ENCODE data around the gene UBTD1.
A peak's percentile ranks its signal among the peaks of the same experiment; 100 is the strongest.

Gene UBTD1

GRCh38 chr10:97498076-97498840 is 466 bp upstream of the UBTD1 start, which contains the start of gene MMS19:
TSS of gene MMS19 (minus strand) at chr10:97498422. CDS start at chr10:97498384, 38 bp downstream.
- peaks cover 15% of the 10 kb centered on the region for H3K36me3 ChIP-seq (ENCODE audit: insufficient read depth, insufficient read length, low read length)
- H3K9ac ChIP-seq (ENCODE audit: insufficient read length, low read depth) = peak within 1 kb of the TSS; percentile 94
- H3K9me3 ChIP-seq (ENCODE audit: insufficient read depth, low read length) = no peaks in the 10 kb centered on the region
- peak; percentile 94 for DNase-seq (ENCODE audit: low read depth, low spot score)
- no peak for TF ChIP-seq ZNF274 (IDR thresholded peaks at IDR 0.05; ENCODE audit: low read depth, low read length)
- no peak for TF ChIP-seq SUZ12 (IDR thresholded peaks at IDR 0.05; ENCODE audit: extremely low read depth, insufficient read depth, insufficient read length)
- peak; percentile 36 for TF ChIP-seq YY1 (IDR thresholded peaks at IDR 0.05; ENCODE audit: insufficient read depth, insufficient read length)
- H3K4me3 ChIP-seq (ENCODE audit: insufficient read length, low read depth) = peak within 1 kb of the TSS; percentile 93
- H3K4me1 ChIP-seq (ENCODE audit: insufficient read depth, insufficient read length) = peaks cover 5% of the 10 kb centered on the region
- peaks cover 28% of the 10 kb centered on the region for H3K27me3 ChIP-seq (ENCODE audit: insufficient read depth, insufficient read length)

GRCh38 chr10:97499561-97500296 is 1.0 kb downstream of the UBTD1 start:
- DNase-seq (ENCODE audit: low read depth, low spot score) = no peak

GRCh38 chr10:97500297-97500575 is 1.5 kb downstream of the UBTD1 start:
- no peak for DNase-seq (ENCODE audit: low read depth, low spot score)
- peaks cover 5% of the 10 kb centered on the region for H3K4me1 ChIP-seq (ENCODE audit: insufficient read depth, insufficient read length)
- peaks cover 28% of the 10 kb centered on the region for H3K27me3 ChIP-seq (ENCODE audit: insufficient read depth, insufficient read length)
- H3K9me3 ChIP-seq (ENCODE audit: insufficient read depth, low read length) = no peaks in the 10 kb centered on the region
- peaks cover 6% of the 10 kb centered on the region for H3K36me3 ChIP-seq (ENCODE audit: insufficient read depth, insufficient read length, low read length)
- peak overlapping the region; percentile 24 for H3K9ac ChIP-seq (ENCODE audit: insufficient read length, low read depth)
- TF ChIP-seq SUZ12 (IDR thresholded peaks at IDR 0.05; ENCODE audit: extremely low read depth, insufficient read depth, insufficient read length) = no peak
- no peak for TF ChIP-seq YY1 (IDR thresholded peaks at IDR 0.05; ENCODE audit: insufficient read depth, insufficient read length)
- no peak for TF ChIP-seq ZNF274 (IDR thresholded peaks at IDR 0.05; ENCODE audit: low read depth, low read length)
- H3K4me3 ChIP-seq (ENCODE audit: insufficient read length, low read depth) = no peak overlapping the region

More at GRCh38 chr10:97499561-97500296, 1.0 kb downstream of the UBTD1 start:
- peaks cover 5% of the 10 kb centered on the region for H3K4me1 ChIP-seq (ENCODE audit: insufficient read depth, insufficient read length)
- H3K36me3 ChIP-seq (ENCODE audit: insufficient read depth, insufficient read length, low read length) = peaks cover 6% of the 10 kb centered on the region
- H3K4me3 ChIP-seq (ENCODE audit: insufficient read length, low read depth) = peak overlapping the region; percentile 74
- no peaks in the 10 kb centered on the region for H3K9me3 ChIP-seq (ENCODE audit: insufficient read depth, low read length)
- peak overlapping the region; percentile 94 for H3K9ac ChIP-seq (ENCODE audit: insufficient read length, low read depth)
- peaks cover 28% of the 10 kb centered on the region for H3K27me3 ChIP-seq (ENCODE audit: insufficient read depth, insufficient read length)
- no peak for TF ChIP-seq ZNF274 (IDR thresholded peaks at IDR 0.05; ENCODE audit: low read depth, low read length)

GRCh38 chr10:97502916-97503315 is 4.2 kb downstream of the UBTD1 start:
- no peak for DNase-seq (ENCODE audit: low read depth, low spot score)
- Histone ChIP-seq H3K4me1 (ENCODE audit: insufficient read depth, insufficient read length) (peaks cover 5% of the 10 kb centered on the region), H3K36me3 (ENCODE audit: insufficient read depth, insufficient read length, low read length) (no peaks in the 10 kb centered on the region), H3K4me3 (ENCODE audit: insufficient read length, low read depth) (no peak overlapping the region), H3K27me3 (ENCODE audit: insufficient read depth, insufficient read length) (peaks cover 28% of the 10 kb centered on the region), H3K9ac (ENCODE audit: insufficient read length, low read depth) (no peak overlapping the region), H3K9me3 (ENCODE audit: insufficient read depth, low read length) (no peaks in the 10 kb centered on the region)
- no peak for TF ChIP-seq SUZ12 (IDR thresholded peaks at IDR 0.05; ENCODE audit: extremely low read depth, insufficient read depth, insufficient read length)
- no peak for TF ChIP-seq ZNF274 (IDR thresholded peaks at IDR 0.05; ENCODE audit: low read depth, low read length)

- no peak for TF ChIP-seq SUZ12 (IDR thresholded peaks at IDR 0.05; ENCODE audit: extremely low read depth, insufficient read depth, insufficient read length)
- TF ChIP-seq ZNF274 (IDR thresholded peaks at IDR 0.05; ENCODE audit: low read depth, low read length) = no peak
- H3K4me1 ChIP-seq (ENCODE audit: insufficient read depth, insufficient read length) = peaks cover 5% of the 10 kb centered on the region
Measured at GRCh38 chr10:97503406-97503805, 4.7 kb downstream of the UBTD1 start.

GRCh38 chr10:97505152-97505551 is 6.4 kb downstream of the UBTD1 start:
- peaks cover 17% of the 10 kb centered on the region for H3K27me3 ChIP-seq (ENCODE audit: insufficient read depth, insufficient read length)
- H3K36me3 ChIP-seq (ENCODE audit: insufficient read depth, insufficient read length, low read length) = no peaks in the 10 kb centered on the region
- H3K9me3 ChIP-seq (ENCODE audit: insufficient read depth, low read length) = no peaks in the 10 kb centered on the region
- TF ChIP-seq SUZ12 (IDR thresholded peaks at IDR 0.05; ENCODE audit: extremely low read depth, insufficient read depth, insufficient read length) = no peak
- TF ChIP-seq YY1 (IDR thresholded peaks at IDR 0.05; ENCODE audit: insufficient read depth, insufficient read length) = no peak
- TF ChIP-seq ZNF274 (IDR thresholded peaks at IDR 0.05; ENCODE audit: low read depth, low read length) = no peak
- no peak overlapping the region for H3K9ac ChIP-seq (ENCODE audit: insufficient read length, low read depth)
- peaks cover 2% of the 10 kb centered on the region for H3K4me1 ChIP-seq (ENCODE audit: insufficient read depth, insufficient read length)
- no peak overlapping the region for H3K4me3 ChIP-seq (ENCODE audit: insufficient read length, low read depth)
- DNase-seq (ENCODE audit: low read depth, low spot score) = no peak

More at GRCh38 chr10:97503406-97503805, 4.7 kb downstream of the UBTD1 start:
- DNase-seq (ENCODE audit: low read depth, low spot score) = no peak
- no peak overlapping the region for H3K4me3 ChIP-seq (ENCODE audit: insufficient read length, low read depth)
- no peak overlapping the region for H3K9ac ChIP-seq (ENCODE audit: insufficient read length, low read depth)
- H3K9me3 ChIP-seq (ENCODE audit: insufficient read depth, low read length) = no peaks in the 10 kb centered on the region
- no peaks in the 10 kb centered on the region for H3K36me3 ChIP-seq (ENCODE audit: insufficient read depth, insufficient read length, low read length)
- peaks cover 28% of the 10 kb centered on the region for H3K27me3 ChIP-seq (ENCODE audit: insufficient read depth, insufficient read length)

GRCh38 chr10:97506199-97506991 is 7.7 kb downstream of the UBTD1 start:
- H3K36me3 ChIP-seq (ENCODE audit: insufficient read depth, insufficient read length, low read length) = no peaks in the 10 kb centered on the region
- H3K4me1 ChIP-seq (ENCODE audit: insufficient read depth, insufficient read length) = no peaks in the 10 kb centered on the region
- no peak for DNase-seq (ENCODE audit: low read depth, low spot score)
- H3K4me3 ChIP-seq (ENCODE audit: insufficient read length, low read depth) = no peak overlapping the region
- H3K27me3 ChIP-seq (ENCODE audit: insufficient read depth, insufficient read length) = peaks cover 5% of the 10 kb centered on the region
- H3K9ac ChIP-seq (ENCODE audit: insufficient read length, low read depth) = no peak overlapping the region
- no peak for TF ChIP-seq SUZ12 (IDR thresholded peaks at IDR 0.05; ENCODE audit: extremely low read depth, insufficient read depth, insufficient read length)
- TF ChIP-seq ZNF274 (IDR thresholded peaks at IDR 0.05; ENCODE audit: low read depth, low read length) = no peak
- no peak for TF ChIP-seq YY1 (IDR thresholded peaks at IDR 0.05; ENCODE audit: insufficient read depth, insufficient read length)
- no peaks in the 10 kb centered on the region for H3K9me3 ChIP-seq (ENCODE audit: insufficient read depth, low read length)
